ENCODE data around the gene ZNF764. TPM values are rescaled to one million over a fixed set of nuclear protein-coding genes. Genes with fewer than 3 reads are reported as not detected.
A peak's percentile ranks its signal among the peaks of the same experiment; 100 is the strongest.

The ZNF764 gene
- total and polyA plus RNA-seq, 9 of the 15 experiments (the other 6 are each of a cell fraction or from before 2014, with no cell fraction given), result 0.69 to 10.1 (median 4.1) TPM

GRCh38 chr16:30521873-30522641, 36.1 kb downstream of the ZNF764 start:
- no peak for DNase-seq (ENCODE audit: extremely low read depth in 1 of 4, low spot score in 3 of 4)
- WGBS (ENCODE audit: insufficient coverage, low coverage, missing lambda C conversion rate), result 40% methylated on average over 10 of the region's 11 CpGs
- Histone ChIP-seq H3K9me3 (replicated peaks; ENCODE audit: control insufficient read depth, insufficient read depth, low read depth, low read length) (no peaks in the 10 kb centered on the region), H4K20me1 (replicated peaks; ENCODE audit: control insufficient read depth, insufficient read depth, low read length) (no peaks in the 10 kb centered on the region), H3K4me3 (no peak overlapping the region), H3K9ac (ENCODE audit: insufficient read depth in 1 of 2, low read depth in 2 of 2, low read length in 2 of 2) (peak overlapping the region in 1 of 2 experiments; percentile 28; a peak in 1 of 4 replicates), H3K27ac (ENCODE audit: extremely low read depth, low read depth, low read length) (no peak overlapping the region), H3K79me2 (ENCODE audit: control insufficient read depth, insufficient read depth, low read length) (peaks cover 19% of the 10 kb centered on the region), H3K4me1 (replicated peaks in 1 of 2; ENCODE audit: control insufficient read depth in 2 of 2, insufficient read depth in 2 of 2, low read length in 2 of 2) (peaks cover 16 to 43% of the 10 kb centered on the region in 2 experiments; a peak in 4 of 5 replicates), H3K9me1 (ENCODE audit: control insufficient read depth, insufficient read depth, low read length) (peaks cover 4% of the 10 kb centered on the region), H2AFZ (ENCODE audit: low read depth, low read length) (peak overlapping the region; percentile 50), H3K36me3 (ENCODE audit: control insufficient read depth, insufficient read depth, low read length) (peaks cover 17% of the 10 kb centered on the region; the same call in 1 of the 3 replicates), H3K4me2 (ENCODE audit: insufficient read depth, low read length) (no peak overlapping the region), H3K27me3 (ENCODE audit: control insufficient read depth in 2 of 2, insufficient read depth in 2 of 2, low read length in 2 of 2) (no peaks in the 10 kb centered on the region)
- TF ChIP-seq PKNOX1 (IDR thresholded peaks at IDR 0.05) (peak; percentile 31; the same call in 1 of the 2 replicates), VEZF1 (CRISPR knock-in tag; IDR thresholded peaks at IDR 0.05) (no peak)
- no TSS peak for BruUV-seq (replicated peaks)
- intact Hi-C loops (cut with micrococcal nuclease) (no loop called here), in situ Hi-C loops (cut with MboI) (no loop called here)
- CTCF ChIA-PET (ENCODE audit: low intra/inter-chr PET ratio), result no interaction called here
- no peak for ATAC-seq
- no peak for FAIRE-seq
- POLR2A ChIA-PET, result interaction anchor here (0.6 to 4.3 kb wide), 5 partner anchors 14 to 82 kb away, joined by 3 to 16 read pairs (median 3); no protein-coding TSS in a partner anchor

Data from K562 (cell line).